Activated CD4-positive, alpha-beta memory T cell treated with anti-CD3 and anti-CD28 coated beads for 36 hours (primary cell): Measurements from ENCODE around the gene MAPRE2. TPM values are rescaled to one million over a fixed set of nuclear protein-coding genes. Genes with fewer than 3 reads are reported as not detected.

Source experiments
- CTCF ChIA-PET: fragments of 350-600 bp; sonication (Branson Sonifier 250); formaldehyde crosslinking; loops from one replicate; lab custom pipeline; 2021; ENCODE audit warnings: antibody characterized with exemption, inconsistent platforms; lab: Charles Lee
- POLR2A ChIA-PET: fragments of 350-600 bp; sonication (Branson Sonifier 250); formaldehyde crosslinking; loops from one replicate; lab custom pipeline; 2021; ENCODE audit warnings: antibody characterized with exemption; lab: Charles Lee
- DNase-seq: peaks from one replicate; pipeline ENCODE4 v3.0.0-alpha.2; 2020
- H3K27ac Mint-ChIP-seq: one replicate; pipeline ENCODE4 v1.8.0; 2021; ENCODE audit warnings: mixed read lengths
- H3K27me3 Mint-ChIP-seq: one replicate; pipeline ENCODE4 v1.8.0; 2021; ENCODE audit warnings: mixed read lengths
- H3K36me3 Mint-ChIP-seq: one replicate; pipeline ENCODE4 v1.8.0; 2021; ENCODE audit warnings: mixed read lengths
- H3K4me1 Mint-ChIP-seq: one replicate; pipeline ENCODE4 v1.8.0; 2021; ENCODE audit warnings: low read depth, mixed read lengths
- H3K4me3 Mint-ChIP-seq: one replicate; pipeline ENCODE4 v1.8.0; 2021; ENCODE audit warnings: mild to moderate bottlenecking, mixed read lengths
- H3K9me3 Mint-ChIP-seq: one replicate; pipeline ENCODE4 v1.8.0; 2021; ENCODE audit warnings: mixed read lengths
- intact Hi-C: fragments of 100-400 bp; cut with micrococcal nuclease; formaldehyde crosslinking; loops from one replicate; pipeline ENCODE4 v1.15.1; 2023
- total RNA-seq, 2 experiments: library from RNA; stranded (reverse); gene quantifications; one replicate each; pipeline ENCODE4 v1.2.3, GENCODE V29; 2021

MAPRE2 gene
- total RNA-seq, 2 experiments from 2014 or later, result 46.4 to 46.5 TPM

DNA sequence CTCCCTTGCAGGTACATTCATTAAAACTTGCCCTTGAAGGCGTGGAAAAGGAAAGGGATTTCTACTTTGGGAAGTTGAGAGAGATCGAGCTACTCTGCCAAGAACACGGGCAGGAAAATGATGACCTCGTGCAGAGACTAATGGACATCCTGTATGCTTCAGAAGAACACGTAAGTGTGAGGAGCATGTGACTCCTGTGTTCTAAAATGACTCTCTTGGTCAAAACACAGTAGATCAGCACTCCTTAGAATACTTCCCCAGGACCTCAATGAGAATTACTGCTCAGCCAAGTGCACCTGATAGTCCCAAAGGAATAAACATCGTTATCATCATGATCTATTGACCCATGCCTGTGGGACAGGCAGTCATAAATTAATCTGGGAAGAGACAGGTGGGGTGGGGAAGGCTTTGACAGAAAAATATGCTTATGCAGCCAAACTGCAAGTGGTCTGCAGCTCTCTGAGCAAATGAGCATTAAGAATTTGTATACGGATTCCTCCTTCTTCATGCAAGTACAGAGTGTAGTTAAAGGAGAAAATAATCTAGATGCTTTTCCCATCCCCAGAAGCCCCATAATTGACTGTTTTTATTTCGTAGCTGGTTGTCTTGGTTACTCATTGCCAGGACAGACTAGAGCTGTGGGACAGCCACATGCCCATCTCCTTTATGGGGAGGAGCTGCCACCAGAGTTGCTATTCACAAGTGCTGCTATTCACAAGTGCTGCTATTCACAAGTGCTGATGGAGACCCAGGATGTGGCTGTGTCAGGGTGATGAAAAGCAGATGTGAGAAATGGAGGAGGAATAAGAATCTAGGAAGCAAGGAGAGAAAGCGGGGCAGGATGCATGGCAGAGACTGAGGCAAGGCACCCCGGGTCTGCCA is 91.0 kb downstream of the MAPRE2 start:
- ChIA-PET POLR2A (interaction anchor here (0.6 kb wide), 1 partner anchor 163 kb away, joined by 3 read pairs; no protein-coding TSS in a partner anchor), CTCF (interaction anchor here (1.0 kb wide), 1 partner anchor 20 kb away, joined by 3 read pairs; no protein-coding TSS in a partner anchor)
- Mint-ChIP-seq H3K4me3 (no peak overlapping the region), H3K9me3 (no peaks in the 10 kb centered on the region), H3K4me1 (no peaks in the 10 kb centered on the region), H3K27me3 (no peaks in the 10 kb centered on the region), H3K27ac (no peak overlapping the region), H3K36me3 (peaks cover 29% of the 10 kb centered on the region)
- intact Hi-C loops, result no loop called here
- DNase-seq, result no peak

DNA sequence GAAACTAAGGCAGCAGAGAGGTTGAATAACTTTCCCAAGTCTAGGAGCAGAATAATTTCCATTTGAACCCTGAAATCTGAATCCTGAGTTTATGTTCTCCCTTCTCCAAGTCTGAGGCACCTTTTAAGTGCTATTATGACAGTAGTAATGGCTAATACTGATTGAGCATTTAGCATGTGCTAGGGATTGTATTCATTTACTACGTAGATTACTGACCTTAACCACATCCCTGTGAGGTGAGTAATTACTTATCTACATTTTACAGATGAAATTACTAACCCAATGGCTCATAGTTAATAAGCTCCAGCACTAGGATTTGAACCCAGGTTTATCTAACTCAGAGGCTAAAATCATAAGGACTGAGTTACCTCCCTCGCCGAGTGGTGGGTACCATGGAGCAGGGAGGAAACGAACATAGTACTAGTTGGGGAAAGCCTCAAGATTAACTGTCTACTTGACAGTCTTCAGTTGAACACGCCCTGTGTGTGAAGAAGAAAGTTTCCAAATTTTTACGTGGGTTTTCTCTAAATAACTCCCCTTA is 93.0 kb downstream of the MAPRE2 start:
- no peaks in the 10 kb centered on the region for H3K9me3 Mint-ChIP-seq
- H3K4me1 Mint-ChIP-seq, result no peaks in the 10 kb centered on the region
- H3K27ac Mint-ChIP-seq, result no peak overlapping the region
- no peak for DNase-seq
- H3K4me3 Mint-ChIP-seq, result no peak overlapping the region
- H3K36me3 Mint-ChIP-seq, result peaks cover 24% of the 10 kb centered on the region
- CTCF ChIA-PET, result no interaction called here
- no peaks in the 10 kb centered on the region for H3K27me3 Mint-ChIP-seq
- POLR2A ChIA-PET, result no interaction called here
- intact Hi-C loops, result no loop called here

DNA sequence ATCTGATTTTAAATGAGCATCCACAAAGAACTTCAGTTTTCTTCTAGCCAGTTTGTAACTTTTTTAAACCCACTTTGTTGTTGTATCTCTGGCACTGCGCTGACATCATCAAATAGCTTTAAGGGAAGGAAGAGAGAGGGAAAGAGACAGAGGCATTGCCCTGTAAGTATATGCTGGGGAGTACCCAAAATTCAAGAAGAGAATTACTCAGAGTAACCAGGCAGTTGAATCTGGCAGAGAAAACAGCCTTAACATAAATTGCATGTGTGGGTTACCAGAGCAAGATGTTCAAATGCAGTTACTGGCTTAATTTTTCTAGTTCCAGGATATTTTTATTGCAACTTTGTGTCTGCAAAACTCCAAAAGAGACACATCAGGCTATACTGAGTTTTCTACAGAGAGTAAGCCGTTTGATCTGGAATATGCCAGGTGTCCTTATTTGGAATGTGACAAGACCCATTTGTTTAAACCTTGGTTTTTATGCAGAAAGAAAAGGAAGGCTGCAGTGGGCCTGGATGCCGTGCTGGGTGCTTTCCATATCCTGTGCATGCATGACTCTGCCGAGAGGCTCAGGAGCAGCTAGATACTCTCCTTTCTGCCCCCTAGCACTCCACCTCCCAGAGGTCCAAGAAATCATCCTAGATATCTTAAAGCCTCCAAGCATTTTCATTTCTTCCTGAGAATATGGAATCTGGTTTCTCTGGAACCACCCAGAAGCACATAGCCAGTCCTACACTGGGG is 93.7 kb downstream of the MAPRE2 start:
- Mint-ChIP-seq H3K27ac (no peak overlapping the region), H3K4me3 (no peak overlapping the region), H3K4me1 (no peaks in the 10 kb centered on the region), H3K36me3 (peaks cover 20% of the 10 kb centered on the region), H3K9me3 (no peaks in the 10 kb centered on the region), H3K27me3 (no peaks in the 10 kb centered on the region)
- no peak for DNase-seq
- intact Hi-C loops, result no loop called here
- ChIA-PET POLR2A (no interaction called here), CTCF (no interaction called here)

DNA sequence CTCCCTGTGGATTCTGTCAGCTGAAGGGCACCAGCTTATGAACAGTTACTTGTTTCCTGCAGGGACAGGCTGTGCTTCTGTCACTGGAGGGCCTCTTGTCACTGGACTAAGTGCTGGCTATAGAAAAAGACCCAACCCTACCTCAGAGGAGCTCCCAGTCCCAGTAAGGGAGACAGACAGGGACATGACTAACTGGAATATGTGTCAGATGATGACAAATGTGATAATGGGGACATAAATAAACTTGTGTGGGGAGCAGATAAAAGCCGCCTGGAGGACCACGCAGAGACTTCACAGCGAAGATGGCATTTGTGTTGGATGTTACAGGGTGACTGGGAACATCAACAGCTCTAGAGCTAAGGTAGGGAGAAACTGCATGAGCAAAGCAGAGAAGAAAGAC is 95.0 kb downstream of the MAPRE2 start:
- intact Hi-C loops, result no loop called here
- no peak overlapping the region for H3K4me3 Mint-ChIP-seq
- H3K9me3 Mint-ChIP-seq, result no peaks in the 10 kb centered on the region
- ChIA-PET CTCF (interaction anchor here (1.1 to 1.5 kb wide), 2 partner anchors 107 to 130 kb away, joined by 3 to 4 read pairs; no protein-coding TSS in a partner anchor), POLR2A (no interaction called here)
- H3K36me3 Mint-ChIP-seq, result peaks cover 27% of the 10 kb centered on the region
- no peaks in the 10 kb centered on the region for H3K4me1 Mint-ChIP-seq
- no peak for DNase-seq
- H3K27ac Mint-ChIP-seq, result no peak overlapping the region
- no peaks in the 10 kb centered on the region for H3K27me3 Mint-ChIP-seq

DNA sequence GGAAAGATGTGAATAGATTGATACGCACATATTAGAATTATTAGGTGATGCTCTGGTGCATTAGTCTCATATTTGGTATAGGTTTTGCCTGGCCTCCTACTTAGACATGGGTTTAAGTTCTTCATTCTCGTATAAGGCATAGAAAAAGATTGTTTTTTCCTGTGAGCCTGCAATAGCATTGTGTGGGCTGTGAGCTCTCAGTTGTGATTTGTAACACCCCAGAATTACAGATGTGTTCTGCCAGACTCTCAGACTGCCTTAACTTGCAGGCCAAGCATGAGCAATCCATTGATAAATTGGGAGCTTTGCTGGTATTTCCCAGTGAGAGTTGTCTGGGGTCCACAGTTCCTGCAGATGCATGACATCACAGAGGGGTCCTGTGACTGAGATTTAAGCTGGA is 95.7 kb downstream of the MAPRE2 start:
- peaks cover 27% of the 10 kb centered on the region for H3K36me3 Mint-ChIP-seq
- POLR2A ChIA-PET, result no interaction called here
- intact Hi-C loops, result no loop called here

DNA sequence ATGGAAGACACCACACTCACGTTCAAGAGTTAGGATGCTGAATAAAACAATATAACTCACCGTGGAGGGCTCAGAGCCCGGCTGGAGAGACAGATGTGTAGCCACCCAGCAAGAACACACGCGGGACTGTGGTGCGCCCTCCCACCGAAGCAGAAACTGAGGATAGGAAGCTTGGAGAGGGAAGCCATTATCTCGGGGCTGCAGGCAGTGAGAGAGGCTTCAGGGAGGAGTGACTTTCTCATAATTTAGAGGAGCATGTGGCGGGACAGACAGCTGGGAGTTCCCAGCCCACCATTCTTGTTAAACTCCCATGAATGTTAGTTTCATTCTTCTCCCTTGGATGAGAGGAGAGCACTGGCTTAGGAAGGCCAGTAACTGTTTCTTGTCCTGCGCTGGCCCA is 96.4 kb downstream of the MAPRE2 start:
- Mint-ChIP-seq H3K4me3 (no peak overlapping the region), H3K9me3 (no peaks in the 10 kb centered on the region), H3K27me3 (no peaks in the 10 kb centered on the region), H3K27ac (no peak overlapping the region), H3K36me3 (peaks cover 27% of the 10 kb centered on the region), H3K4me1 (no peaks in the 10 kb centered on the region)
- DNase-seq, result no peak
- intact Hi-C loops, result no loop called here
- CTCF ChIA-PET, result interaction anchor here (0.9 to 1.5 kb wide), 2 partner anchors 108 to 127 kb away, joined by 3 to 4 read pairs; no protein-coding TSS in a partner anchor
- POLR2A ChIA-PET, result no interaction called here

More for the DNA sequence above, 95.7 kb downstream of the MAPRE2 start:
- H3K4me3 Mint-ChIP-seq, result no peak overlapping the region
- H3K9me3 Mint-ChIP-seq, result no peaks in the 10 kb centered on the region
- no peak for DNase-seq
- no peaks in the 10 kb centered on the region for H3K27me3 Mint-ChIP-seq
- CTCF ChIA-PET, result interaction anchor here (1.1 to 1.5 kb wide), 2 partner anchors 107 to 131 kb away, joined by 3 to 4 read pairs; no protein-coding TSS in a partner anchor
- H3K27ac Mint-ChIP-seq, result no peak overlapping the region
- H3K4me1 Mint-ChIP-seq, result no peaks in the 10 kb centered on the region

DNA sequence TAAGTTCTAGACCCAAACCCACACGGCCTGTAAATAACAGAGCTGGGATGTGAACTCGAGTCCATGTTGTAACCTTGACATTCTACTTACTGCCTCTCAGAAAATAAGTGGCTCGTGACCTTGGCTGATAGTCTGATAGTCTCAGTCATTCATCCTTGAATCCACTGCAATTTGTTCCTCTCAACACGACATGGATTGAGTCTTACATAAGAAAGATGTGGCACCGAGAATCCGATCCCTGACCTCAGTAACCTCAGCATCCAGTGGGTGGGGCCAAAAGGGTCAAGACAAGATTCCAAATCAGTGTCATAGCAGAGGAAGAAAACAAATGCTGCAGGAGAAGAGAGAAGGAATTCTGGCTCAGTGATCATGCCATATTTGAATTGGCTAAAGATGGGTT is 97.6 kb downstream of the MAPRE2 start:
- H3K27me3 Mint-ChIP-seq, result no peaks in the 10 kb centered on the region
- H3K36me3 Mint-ChIP-seq, result peaks cover 23% of the 10 kb centered on the region
- H3K27ac Mint-ChIP-seq, result no peak overlapping the region
- no peaks in the 10 kb centered on the region for H3K4me1 Mint-ChIP-seq
- H3K9me3 Mint-ChIP-seq, result no peaks in the 10 kb centered on the region
- intact Hi-C loops, result no loop called here
- no peak for DNase-seq
- ChIA-PET CTCF (interaction anchor here (0.8 to 0.9 kb wide), 2 partner anchors 128 to 133 kb away, joined by 3 to 4 read pairs; no protein-coding TSS in a partner anchor), POLR2A (no interaction called here)
- no peak overlapping the region for H3K4me3 Mint-ChIP-seq

DNA sequence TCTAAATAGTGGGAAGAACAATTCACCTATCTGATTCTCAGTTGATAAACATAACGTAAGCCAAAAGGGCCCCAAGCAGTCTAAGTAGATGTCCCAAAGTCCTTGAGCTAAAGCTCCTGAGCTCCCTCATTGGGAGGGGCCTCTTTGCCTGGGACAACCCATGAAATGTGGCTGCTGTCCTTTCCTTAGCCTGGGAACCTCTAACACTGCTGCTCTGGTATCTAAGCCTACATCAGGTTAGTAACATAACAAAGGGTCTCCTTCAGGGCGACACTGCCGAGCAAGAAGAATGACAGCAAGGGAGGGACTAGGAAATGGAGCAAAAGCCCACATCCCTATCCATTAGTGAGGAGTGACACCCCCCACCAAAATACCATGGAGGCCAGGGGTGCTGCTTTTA is 98.3 kb downstream of the MAPRE2 start:
- H3K4me3 Mint-ChIP-seq, result no peak overlapping the region
- H3K27ac Mint-ChIP-seq, result no peak overlapping the region
- H3K27me3 Mint-ChIP-seq, result no peaks in the 10 kb centered on the region
- CTCF ChIA-PET, result no interaction called here
- peaks cover 22% of the 10 kb centered on the region for H3K36me3 Mint-ChIP-seq
- no peaks in the 10 kb centered on the region for H3K4me1 Mint-ChIP-seq
- POLR2A ChIA-PET, result no interaction called here
- intact Hi-C loops, result no loop called here
- no peak for DNase-seq
- no peaks in the 10 kb centered on the region for H3K9me3 Mint-ChIP-seq

DNA sequence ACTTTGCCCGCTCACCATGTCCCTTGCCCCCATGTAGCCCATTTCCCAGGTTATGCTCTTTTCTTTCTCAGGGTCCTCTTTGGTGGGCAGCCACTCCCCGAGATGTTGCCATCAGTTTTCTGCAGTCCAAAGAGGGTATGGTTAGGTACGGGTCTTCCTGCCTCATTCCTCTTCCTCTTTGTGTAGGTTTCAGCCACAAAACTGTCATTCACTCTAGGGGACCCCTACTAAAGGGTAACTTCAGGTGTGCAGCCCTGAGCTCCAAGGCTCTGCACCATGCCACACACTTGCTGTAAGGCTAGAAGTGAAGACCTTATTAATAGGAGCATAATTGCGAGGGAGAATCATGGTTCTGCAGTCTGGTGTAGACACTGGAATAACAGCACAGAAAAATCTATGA is 99.9 kb downstream of the MAPRE2 start:
- DNase-seq, result no peak
- CTCF ChIA-PET, result interaction anchor here (0.9 kb wide), 1 partner anchor 479 kb away, joined by 3 read pairs; no protein-coding TSS in a partner anchor
- intact Hi-C loops, result loop anchor here (5.0 kb wide), 1 partner anchor 274 kb away; no protein-coding TSS in a partner anchor
- no peak overlapping the region for H3K4me3 Mint-ChIP-seq
- H3K27ac Mint-ChIP-seq, result no peak overlapping the region
- no peaks in the 10 kb centered on the region for H3K4me1 Mint-ChIP-seq
- POLR2A ChIA-PET, result no interaction called here
- no peaks in the 10 kb centered on the region for H3K9me3 Mint-ChIP-seq
- no peaks in the 10 kb centered on the region for H3K27me3 Mint-ChIP-seq
- H3K36me3 Mint-ChIP-seq, result peaks cover 22% of the 10 kb centered on the region

DNA sequence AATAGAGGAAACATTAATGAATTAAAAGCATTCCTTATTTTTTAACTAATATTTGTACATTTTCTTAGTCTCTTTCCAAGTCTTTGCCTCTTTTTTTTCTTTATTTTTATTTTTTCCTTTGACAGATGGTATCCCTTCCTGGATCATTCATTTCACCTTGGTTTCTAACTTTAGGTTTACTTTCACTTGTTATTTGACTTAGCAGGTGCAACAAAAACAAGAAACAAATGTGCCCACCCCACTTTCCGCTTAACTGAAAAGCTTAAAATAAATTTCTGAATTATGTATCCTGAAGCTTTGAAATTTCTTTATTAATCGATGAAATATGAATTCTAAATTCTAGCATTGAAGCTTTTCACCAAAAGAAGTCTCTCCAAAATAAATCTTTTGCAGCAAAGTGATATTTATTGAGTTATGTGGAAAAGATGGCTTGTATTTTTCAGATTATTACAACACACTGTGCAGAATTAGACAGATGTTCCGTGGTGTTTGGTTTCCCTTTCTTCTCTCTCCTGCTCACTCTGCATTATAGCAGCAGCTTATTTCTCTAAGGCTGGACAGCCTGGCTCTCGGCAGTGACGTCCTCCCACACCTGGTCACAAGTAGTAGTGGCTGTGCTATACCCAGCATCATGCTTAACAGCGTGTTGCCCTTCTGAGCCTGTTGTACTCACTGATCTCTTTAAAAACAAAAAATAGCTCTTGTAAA is 100.5 kb downstream of the MAPRE2 start:
- CTCF ChIA-PET, result interaction anchor here (0.9 kb wide), 1 partner anchor 480 kb away, joined by 3 read pairs; no protein-coding TSS in a partner anchor
- no peaks in the 10 kb centered on the region for H3K27me3 Mint-ChIP-seq
- no peak overlapping the region for H3K27ac Mint-ChIP-seq
- no peaks in the 10 kb centered on the region for H3K4me1 Mint-ChIP-seq
- POLR2A ChIA-PET, result no interaction called here
- peaks cover 19% of the 10 kb centered on the region for H3K36me3 Mint-ChIP-seq
- H3K4me3 Mint-ChIP-seq, result no peak overlapping the region
- H3K9me3 Mint-ChIP-seq, result no peaks in the 10 kb centered on the region
- no peak for DNase-seq
- intact Hi-C loops, result loop anchor here (5.0 kb wide), 1 partner anchor 274 kb away; no protein-coding TSS in a partner anchor

DNA sequence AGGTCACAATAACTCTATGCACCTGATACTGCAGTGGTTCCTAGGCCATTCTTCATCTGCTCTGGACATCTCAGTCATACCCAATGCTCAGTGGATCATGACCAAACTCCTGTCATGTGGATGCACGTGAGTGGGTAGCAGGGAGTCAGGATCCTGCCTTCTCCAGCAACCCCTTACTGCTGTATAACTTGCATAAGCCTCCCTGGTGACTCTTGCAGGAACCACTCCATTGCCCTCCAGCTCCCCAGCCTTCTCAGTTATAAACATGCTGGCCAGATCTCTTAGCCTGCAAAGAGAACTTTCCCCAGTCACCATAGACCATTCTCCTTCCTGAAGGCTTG is 101.0 kb downstream of the MAPRE2 start:
- ChIA-PET POLR2A (no interaction called here), CTCF (interaction anchor here (0.9 to 2.2 kb wide), 2 partner anchors 115 to 480 kb away, joined by 3 to 17 read pairs; no protein-coding TSS in a partner anchor)
- Mint-ChIP-seq H3K27ac (no peak overlapping the region), H3K9me3 (no peaks in the 10 kb centered on the region), H3K4me3 (no peak overlapping the region), H3K36me3 (peaks cover 19% of the 10 kb centered on the region), H3K4me1 (no peaks in the 10 kb centered on the region), H3K27me3 (no peaks in the 10 kb centered on the region)
- intact Hi-C loops, result loop anchor here (5.0 kb wide), 1 partner anchor 275 kb away; no protein-coding TSS in a partner anchor
- DNase-seq, result no peak
